IMR-90 (cell line): ENCODE results near the gene C10orf67. TPM values are rescaled to one million over a fixed set of nuclear protein-coding genes. Genes with fewer than 3 reads are reported as not detected.

Source experiments
- ATAC-seq: fragments of 200-7000 bp; cut with Tn5 transposase; 2 replicates; pipeline ENCODE4 v1.9.1; 2020; ENCODE audit warnings: low read depth, mild to moderate bottlenecking, moderate library complexity
- BruUV-seq: library from RNA; stranded (reverse); fragments of 400-500 nt; replicated peaks from 2 replicates; lab custom pipeline; 2021; lab: Mats Ljungman, UMichigan
- CTCF ChIA-PET: fragments of 300-600 bp; formaldehyde crosslinking; extraction: SDS; loops from one replicate; lab custom pipeline; 2021; ENCODE audit warnings: antibody characterized with exemption; lab: Yijun Ruan, JAX
- POLR2A ChIA-PET: fragments of 300-600 bp; sonication (Branson Sonifier 250); formaldehyde crosslinking; loops from one replicate; lab custom pipeline; 2022; ENCODE audit warnings: antibody characterized with exemption; ENCODE audit not compliant: unreplicated experiment; lab: Charles Lee
- DNase-seq: peaks from one replicate; pipeline ENCODE4 v3.0.0; 2013
- H2AFZ ChIP-seq: replicated peaks from 2 replicates; pipeline ENCODE3; 2013; ENCODE audit warnings: low read length, mild to moderate bottlenecking; ENCODE audit not compliant: poor library complexity
- H2AK5ac ChIP-seq: 2 replicates; pipeline ENCODE4 v1.6.1; 2013; ENCODE audit warnings: low read depth, low read length, inconsistent platforms
- H2AK9ac ChIP-seq: replicated peaks from 2 replicates; pipeline ENCODE3; 2013; ENCODE audit warnings: mild to moderate bottlenecking, low read depth, low read length, moderate library complexity; ENCODE audit not compliant: poor library complexity
- H2BK120ac ChIP-seq: 2 replicates; pipeline ENCODE4 v1.6.1; 2013; ENCODE audit warnings: low read depth, low read length, inconsistent platforms
- H2BK15ac ChIP-seq: 3 replicates; pipeline ENCODE4 v1.6.1; 2013; ENCODE audit warnings: low read depth, low read length, inconsistent platforms
- H2BK20ac ChIP-seq: 2 replicates; pipeline ENCODE4 v1.6.1; 2013; ENCODE audit warnings: low read depth, mild to moderate bottlenecking, inconsistent platforms, low read length, moderate library complexity
- H2BK5ac ChIP-seq: 2 replicates; pipeline ENCODE4 v1.6.1; 2013; ENCODE audit warnings: mild to moderate bottlenecking, low read depth, low read length, inconsistent platforms; ENCODE audit not compliant: poor library complexity, severe bottlenecking
- H3K14ac ChIP-seq: replicated peaks from 2 replicates; pipeline ENCODE4 v1.6.1; 2013; ENCODE audit warnings: low read depth, low read length, inconsistent platforms
- H3K18ac ChIP-seq: 2 replicates; pipeline ENCODE4 v1.6.1; 2013; ENCODE audit warnings: low read depth, low read length, control low read depth
- H3K23ac ChIP-seq: 2 replicates; pipeline ENCODE4 v1.6.1; 2013; ENCODE audit warnings: low read depth, low read length, inconsistent platforms
- H3K27ac ChIP-seq: 2 replicates; pipeline ENCODE4 v1.5.1; 2013; ENCODE audit warnings: mild to moderate bottlenecking, control low read depth, low read length; ENCODE audit not compliant: insufficient read depth
- H3K27me3 ChIP-seq: 2 replicates; pipeline ENCODE4 v1.6.1; 2013; ENCODE audit warnings: low read length; ENCODE audit not compliant: control insufficient read depth, insufficient read depth
- H3K36me3 ChIP-seq: 2 replicates; pipeline ENCODE4 v1.6.1; 2013; ENCODE audit warnings: low read length, mixed read lengths; ENCODE audit not compliant: control insufficient read depth, insufficient read depth
- H3K4ac ChIP-seq: 2 replicates; pipeline ENCODE4 v1.6.1; 2013; ENCODE audit warnings: low read depth, low read length, inconsistent platforms
- H3K4me1 ChIP-seq: 2 replicates; pipeline ENCODE4 v1.6.1; 2013; ENCODE audit warnings: low read length, mixed read lengths; ENCODE audit not compliant: control insufficient read depth, insufficient read depth
- H3K4me2 ChIP-seq: 2 replicates; pipeline ENCODE4 v1.6.1; 2013; ENCODE audit warnings: low read depth, mild to moderate bottlenecking, control low read depth, low read length, moderate library complexity
- H3K4me3 ChIP-seq: 2 replicates; pipeline ENCODE4 v1.5.1; 2013; ENCODE audit warnings: low read depth, mild to moderate bottlenecking, control low read depth, low read length, moderate library complexity; ENCODE audit not compliant: insufficient read depth
- H3K56ac ChIP-seq: 2 replicates; pipeline ENCODE4 v1.6.1; 2013; ENCODE audit warnings: low read length, inconsistent platforms; ENCODE audit not compliant: insufficient read depth; ENCODE audit errors: extremely low read depth
- H3K79me1 ChIP-seq, 2 experiments: 2 replicates each; pipeline ENCODE4 v1.6.1; 2013; ENCODE audit warnings: low read length in 2 of 2, inconsistent platforms in 1 of 2, low read depth in 1 of 2
- H3K9ac ChIP-seq: 2 replicates; pipeline ENCODE4 v1.6.1; 2013; ENCODE audit warnings: low read depth, low read length, control low read depth
- H3K9me1 ChIP-seq: 2 replicates; pipeline ENCODE4 v1.6.1; 2013; ENCODE audit warnings: low read length, inconsistent platforms; ENCODE audit not compliant: insufficient read depth
- H3K9me3 ChIP-seq: 2 replicates; pipeline ENCODE4 v1.6.1; 2013; ENCODE audit warnings: low read length; ENCODE audit not compliant: control insufficient read depth, insufficient read depth
- H4K20me1 ChIP-seq: 2 replicates; pipeline ENCODE4 v1.6.1; 2013; ENCODE audit warnings: low read length, inconsistent platforms; ENCODE audit not compliant: insufficient read depth
- H4K5ac ChIP-seq: 2 replicates; pipeline ENCODE4 v1.6.1; 2013; ENCODE audit warnings: mild to moderate bottlenecking, low read depth, low read length, control low read depth
- H4K8ac ChIP-seq, 2 experiments: 2 replicates each; pipeline ENCODE4 v1.6.1; 2013; ENCODE audit warnings: low read depth in 2 of 2, low read length in 2 of 2, control low read depth in 1 of 2, inconsistent platforms in 1 of 2
- H4K91ac ChIP-seq: 2 replicates; pipeline ENCODE4 v1.6.1; 2013; ENCODE audit warnings: low read depth, low read length, inconsistent platforms; ENCODE audit not compliant: insufficient read depth
- BHLHE40 ChIP-seq: fragments of 150-350 bp; IDR thresholded peaks from 2 replicates; pipeline ENCODE4 v1.6.1; 2016; ENCODE audit warnings: mild to moderate bottlenecking, low read depth, low read length
- CEBPB ChIP-seq: IDR thresholded peaks from 2 replicates; pipeline ENCODE4 v1.6.1; 2012; ENCODE audit warnings: low read depth, low read length, improper control_type of control experiment
- CHD1 ChIP-seq: IDR thresholded peaks from 2 replicates; pipeline ENCODE4 v1.6.1; 2012; ENCODE audit warnings: low read depth, low read length, improper control_type of control experiment
- CTCF ChIP-seq: conservative IDR thresholded peaks from 2 replicates; pipeline ENCODE4 v1.5.1; 2012; ENCODE audit warnings: mild to moderate bottlenecking, low read depth, low read length, improper control_type of control experiment
- ELK1 ChIP-seq: fragments of 150-350 bp; IDR thresholded peaks from 2 replicates; pipeline ENCODE4 v1.6.1; 2016; ENCODE audit warnings: low read depth, mild to moderate bottlenecking, low read length, moderate library complexity, borderline replicate concordance
- FOS ChIP-seq: fragments of 150-350 bp; IDR thresholded peaks from 2 replicates; pipeline ENCODE4 v1.6.1; 2016; ENCODE audit warnings: low read depth, low read length
- MAFK ChIP-seq: IDR thresholded peaks from 2 replicates; pipeline ENCODE4 v1.6.1; 2012; ENCODE audit warnings: low read depth, low read length, improper control_type of control experiment
- MAZ ChIP-seq: IDR thresholded peaks from 2 replicates; pipeline ENCODE4 v1.6.1; 2012; ENCODE audit warnings: low read depth, mild to moderate bottlenecking, low read length, improper control_type of control experiment, moderate library complexity, borderline replicate concordance
- MXI1 ChIP-seq: IDR thresholded peaks from 2 replicates; pipeline ENCODE4 v1.6.1; 2012; ENCODE audit warnings: low read depth, mild to moderate bottlenecking, low read length, moderate library complexity, borderline replicate concordance
- NFE2L2 ChIP-seq: fragments of 150-350 bp; IDR thresholded peaks from 2 replicates; pipeline ENCODE4 v1.6.1; 2016; ENCODE audit warnings: low read depth, mild to moderate bottlenecking, low read length
- POLR2A ChIP-seq: IDR thresholded peaks from 2 replicates; pipeline ENCODE4 v1.6.1; 2012; ENCODE audit warnings: mild to moderate bottlenecking, low read depth, low read length
- RAD21 ChIP-seq: IDR thresholded peaks from 2 replicates; pipeline ENCODE4 v1.6.1; 2012; ENCODE audit warnings: low read length, improper control_type of control experiment
- RCOR1 ChIP-seq: IDR thresholded peaks from 2 replicates; pipeline ENCODE4 v1.6.1; 2012; ENCODE audit warnings: mild to moderate bottlenecking, low read length, improper control_type of control experiment; ENCODE audit not compliant: insufficient replicate concordance
- RFX5 ChIP-seq: IDR thresholded peaks from 2 replicates; pipeline ENCODE4 v1.8.0; 2012; ENCODE audit warnings: low read depth, mild to moderate bottlenecking, low read length, moderate library complexity
- SMC3 ChIP-seq: fragments of 150-350 bp; IDR thresholded peaks from 2 replicates; pipeline ENCODE4 v1.6.1; 2016; ENCODE audit warnings: low read depth, mild to moderate bottlenecking, antibody characterized with exemption, low read length, moderate library complexity
- USF2 ChIP-seq: fragments of 150-350 bp; IDR thresholded peaks from 2 replicates; pipeline ENCODE4 v1.6.1; 2017; ENCODE audit warnings: mild to moderate bottlenecking, antibody characterized with exemption, low read length, low read depth
- WGBS, 2 experiments: methylation state at CpG; one replicate each; pipeline versions ENCODE4 v1.1.5 to v1.1.7; 2013; ENCODE audit warnings: missing lambda C conversion rate in 2 of 2; ENCODE audit not compliant: insufficient read length in 1 of 2; ENCODE audit errors: extremely low coverage in 2 of 2; 5-methylcytosine and 5-hydroxymethylcytosine counted together
- dilution Hi-C: fragments of 300-500 bp; cut with HindIII; formaldehyde crosslinking; loops from one replicate; pipeline ENCODE4 v1.14.3; 2018; ENCODE audit warnings: low sequenced_read_pairs; ENCODE audit not compliant: unreplicated experiment
- in situ Hi-C: fragments of 300-500 bp; cut with MboI; formaldehyde crosslinking; loops from 3 replicates; pipeline ENCODE4 v1.14.3; 2019; ENCODE audit warnings: low sequenced_read_pairs, inconsistent platforms, mixed read lengths
- intact Hi-C: fragments of 100-400 bp; cut with micrococcal nuclease; formaldehyde crosslinking; loops from 2 replicates; pipeline ENCODE4 v1.10.0; 2022
- polyA plus RNA-seq, 3 experiments: library from polyadenylated mRNA; depleted of rRNA; stranded (reverse); fragments of >200 nt; gene quantifications; 2 replicates each; pipeline ENCODE4 v1.2.3, GENCODE V29; 2012; ENCODE audit warnings: low replicate concordance in 1 of 3
- total RNA-seq: library from RNA; depleted of rRNA; stranded (reverse); fragments of >200 nt; gene quantifications from 2 replicates; pipeline ENCODE4 v1.2.3, GENCODE V29; 2012

Gene C10orf67
- total and polyA plus RNA-seq, 2 of the 4 experiments (the other 2 are of a cell fraction), result 0.15 to 0.18 TPM

GRCh38 chr10:23390809-23391208 lies 46.2 kb upstream of the C10orf67 start:
- H3K4me1 ChIP-seq, result no peaks in the 10 kb centered on the region
- H3K14ac ChIP-seq, result no peak overlapping the region
- TF ChIP-seq RCOR1, result no peak
- no peak for TF ChIP-seq CTCF
- no peak for TF ChIP-seq NFE2L2
- no peak for TF ChIP-seq BHLHE40
- TF ChIP-seq FOS, result no peak
- TF ChIP-seq SMC3, result no peak
- TF ChIP-seq POLR2A, result no peak
- no peak for TF ChIP-seq CEBPB
- no peak for TF ChIP-seq MXI1
- no peak for TF ChIP-seq CHD1
- TF ChIP-seq RAD21, result no peak
- TF ChIP-seq RFX5, result no peak
- TF ChIP-seq MAFK, result no peak
- no peak for TF ChIP-seq MAZ
- TF ChIP-seq USF2, result no peak
- no peak for TF ChIP-seq ELK1
- no peaks in the 10 kb centered on the region for H3K36me3 ChIP-seq
- H2BK5ac ChIP-seq, result no peak overlapping the region
- no peak overlapping the region for H2BK20ac ChIP-seq
- ATAC-seq (no peak), DNase-seq (no peak)
- no peak overlapping the region for H2BK120ac ChIP-seq
- in situ Hi-C loops (no loop called here), dilution Hi-C loops (no loop called here), intact Hi-C loops (no loop called here)
- no peak overlapping the region for H4K8ac ChIP-seq
- H4K5ac ChIP-seq, result no peak overlapping the region
- no peak overlapping the region for H3K4ac ChIP-seq
- H2AK9ac ChIP-seq, result no peak overlapping the region
- H3K27me3 ChIP-seq, result no peaks in the 10 kb centered on the region
- no peak overlapping the region for H2AK5ac ChIP-seq
- H3K27ac ChIP-seq, result no peak overlapping the region
- H4K20me1 ChIP-seq, result no peaks in the 10 kb centered on the region
- H3K9ac ChIP-seq, result no peak overlapping the region
- no CpG with 5 or more reads among the region's 4 CpGs for WGBS, 2 experiments
- H3K9me1 ChIP-seq, result no peaks in the 10 kb centered on the region
- H3K4me2 ChIP-seq, result no peak overlapping the region
- no peak overlapping the region for H3K18ac ChIP-seq
- H2BK15ac ChIP-seq, result no peak overlapping the region
- CTCF ChIA-PET, result no interaction called here
- H3K56ac ChIP-seq, result no peak overlapping the region
- H2AFZ ChIP-seq, result no peak overlapping the region
- no peak overlapping the region for H4K91ac ChIP-seq
- H3K9me3 ChIP-seq, result no peaks in the 10 kb centered on the region
- POLR2A ChIA-PET, result no interaction called here
- no peak overlapping the region for H3K23ac ChIP-seq
- no TSS peak for BruUV-seq
- H3K79me1 ChIP-seq, result no peaks in the 10 kb centered on the region
- H3K4me3 ChIP-seq, result no peak overlapping the region
